Measurements from ENCODE around the gene VAMP8.
"Not testable (repeated sequence)": the region's sequence is repeated elsewhere in the genome, so short reads cannot be mapped to it uniquely, and the experiment has no call there.

Gene VAMP8

GRCh38 chr2:85615413-85615728, 38.0 kb downstream of the VAMP8 start:
- DNase-seq: no peak

GRCh38 chr2:85617723-85618122, 40.3 kb downstream of the VAMP8 start:
- DNase-seq: not testable (repeated sequence)

GRCh38 chr2:85619617-85620016, 42.2 kb downstream of the VAMP8 start:
- no peak for DNase-seq

- DNase-seq: no peak
Observed at GRCh38 chr2:85621338-85621737, 44.0 kb downstream of the VAMP8 start.

- no peak for DNase-seq
Observed at GRCh38 chr2:85623991-85624390, 46.6 kb downstream of the VAMP8 start.

GRCh38 chr2:85628658-85629057, 51.3 kb downstream of the VAMP8 start:
- DNase-seq: no peak

DNA sequence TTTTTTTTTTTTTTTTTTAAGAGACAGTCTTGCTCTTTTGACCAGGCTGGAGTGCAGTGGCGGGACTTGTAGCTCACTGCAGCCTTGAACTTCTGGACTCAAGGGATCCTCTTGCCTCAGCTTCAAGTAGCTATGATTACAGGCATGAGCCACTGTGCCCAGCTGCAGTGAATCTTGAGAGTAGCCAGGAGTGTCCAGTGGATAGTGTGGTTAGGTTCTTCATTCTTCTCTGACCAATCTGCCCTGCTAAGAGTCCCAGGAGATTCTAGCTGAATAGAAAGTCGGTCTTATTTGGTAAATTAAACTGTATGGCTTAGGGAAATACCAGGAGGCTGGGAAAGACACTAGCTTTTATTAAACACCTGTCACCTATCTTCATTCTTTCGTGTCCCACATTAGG, 53.9 kb downstream of the VAMP8 start:
- DNase-seq: no peak
